DND-41 (cell line): Measurements from ENCODE around the gene RASGRF1.
A peak's percentile ranks its signal among the peaks of the same experiment; 100 is the strongest.

Source experiments
- ATAC-seq: fragments of 200-7000 bp; cut with Tn5 transposase; 3 replicates; pipeline ENCODE4 v1.9.1; 2021; ENCODE audit warnings: low read depth; ENCODE audit not compliant: insufficient read depth
- DNase-seq: peaks from one replicate; pipeline ENCODE4 v3.0.0-alpha.2; 2020
- H2AFZ ChIP-seq: 2 replicates; pipeline ENCODE4 v1.6.0; 2012; ENCODE audit warnings: low read depth, low read length
- H3K27ac ChIP-seq: 2 replicates; pipeline ENCODE4 v1.5.1; 2012; ENCODE audit warnings: low read length, inconsistent platforms
- H3K27me3 ChIP-seq: fragments of 200-600 bp; sonication (generic); 2 replicates; pipeline ENCODE4 v1.6.0; 2012; ENCODE audit warnings: low read length, mild to moderate bottlenecking, inconsistent platforms; ENCODE audit not compliant: insufficient read depth, poor library complexity
- H3K36me3 ChIP-seq: 2 replicates; pipeline ENCODE4 v1.5.1; 2012; ENCODE audit warnings: low read length, inconsistent platforms; ENCODE audit not compliant: insufficient read depth
- H3K4me1 ChIP-seq: 2 replicates; pipeline ENCODE4 v1.5.1; 2012; ENCODE audit warnings: mild to moderate bottlenecking, low read length; ENCODE audit not compliant: insufficient read depth
- H3K4me2 ChIP-seq: 2 replicates; pipeline ENCODE4 v1.6.0; 2012; ENCODE audit warnings: mild to moderate bottlenecking, moderate library complexity, low read length, inconsistent platforms; ENCODE audit not compliant: insufficient read depth
- H3K4me3 ChIP-seq, 2 experiments: fragments of 200-600 bp in 1 of 2; shearing (Covaris generic) in 1 of 2; 2 replicates each; pipeline ENCODE4 v1.5.1; 2012 to 2016; ENCODE audit warnings: inconsistent platforms in 2 of 2, low read length in 2 of 2, mild to moderate bottlenecking in 2 of 2, low read depth in 1 of 2, moderate library complexity in 1 of 2
- H3K79me2 ChIP-seq: 2 replicates; pipeline ENCODE4 v1.6.0; 2012; ENCODE audit warnings: low read length, inconsistent platforms; ENCODE audit not compliant: insufficient read depth
- H3K9ac ChIP-seq: 2 replicates; pipeline ENCODE4 v1.6.0; 2012; ENCODE audit warnings: low read depth, mild to moderate bottlenecking, inconsistent platforms, low read length, moderate library complexity
- H3K9me3 ChIP-seq: 2 replicates; pipeline ENCODE4 v1.5.1; 2012; ENCODE audit warnings: low read length, moderate library complexity, mild to moderate bottlenecking, inconsistent platforms; ENCODE audit not compliant: insufficient read depth, severe bottlenecking
- H4K20me1 ChIP-seq: 2 replicates; pipeline ENCODE4 v1.6.0; 2012; ENCODE audit warnings: low read length; ENCODE audit not compliant: insufficient read depth
- EZH2 ChIP-seq: IDR thresholded peaks from 3 replicates; pipeline ENCODE4 v1.6.1; 2012; ENCODE audit warnings: borderline replicate concordance, low read depth, mild to moderate bottlenecking, moderate library complexity, low read length, inconsistent platforms; ENCODE audit not compliant: severe bottlenecking
- TF ChIP-seq, protein P1 (sequence below): IDR thresholded peaks from 2 replicates; pipeline ENCODE4 v1.5.1; 2012; ENCODE audit warnings: borderline replicate concordance, low read length, moderate library complexity, mild to moderate bottlenecking; ENCODE audit not compliant: poor library complexity, severe bottlenecking; ENCODE audit errors: extremely low read depth

RASGRF1 gene

DNA sequence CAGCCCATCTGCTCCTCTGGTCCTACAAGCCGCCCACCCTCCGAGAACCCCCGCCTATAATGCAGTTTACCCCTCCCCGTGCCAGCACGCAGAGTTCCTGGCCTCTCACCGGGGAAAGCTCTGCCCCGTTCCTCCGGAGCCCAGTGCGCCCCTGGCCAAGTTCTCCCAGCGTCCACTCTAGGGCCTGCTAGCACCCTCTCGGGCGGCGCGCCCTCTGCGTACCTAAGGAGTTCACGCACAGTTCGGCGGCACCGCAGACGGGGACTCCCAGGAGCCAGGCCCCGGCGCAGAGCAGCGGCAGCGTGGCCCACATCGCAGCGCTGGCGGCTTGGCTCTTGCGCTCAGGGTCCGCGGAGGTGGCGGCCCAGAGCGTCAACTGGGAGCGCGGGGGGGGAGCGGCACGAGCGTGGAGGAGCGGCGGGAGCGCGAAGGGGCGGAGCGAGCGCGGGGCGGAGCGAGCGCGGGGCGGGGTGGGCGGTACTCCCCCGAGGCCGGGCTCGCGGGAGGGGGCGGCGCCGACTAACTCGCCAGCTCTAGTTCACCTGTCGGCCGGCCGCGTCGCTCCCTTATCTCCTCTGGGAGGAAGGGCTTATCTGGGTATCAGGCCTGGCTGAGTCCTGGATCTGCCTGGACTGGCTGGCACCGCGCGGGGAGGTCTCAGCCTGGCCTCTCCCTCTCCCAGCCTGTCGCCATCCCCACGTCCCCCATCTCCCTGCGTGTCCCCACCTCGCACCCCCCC is 145.7 kb downstream of the RASGRF1 start, which contains the start of gene CTSH:
TSS of gene CTSH (minus strand) at position 378 of the 739 bp plus-strand sequence. CDS start at position 313, 65 bp downstream.
- H3K79me2 ChIP-seq = no peaks in the 10 kb centered on the region
- no peaks in the 10 kb centered on the region for H3K9me3 ChIP-seq
- ATAC-seq (peak; percentile 80), DNase-seq (peak; percentile 72)
- TF ChIP-seq, protein P1, sequence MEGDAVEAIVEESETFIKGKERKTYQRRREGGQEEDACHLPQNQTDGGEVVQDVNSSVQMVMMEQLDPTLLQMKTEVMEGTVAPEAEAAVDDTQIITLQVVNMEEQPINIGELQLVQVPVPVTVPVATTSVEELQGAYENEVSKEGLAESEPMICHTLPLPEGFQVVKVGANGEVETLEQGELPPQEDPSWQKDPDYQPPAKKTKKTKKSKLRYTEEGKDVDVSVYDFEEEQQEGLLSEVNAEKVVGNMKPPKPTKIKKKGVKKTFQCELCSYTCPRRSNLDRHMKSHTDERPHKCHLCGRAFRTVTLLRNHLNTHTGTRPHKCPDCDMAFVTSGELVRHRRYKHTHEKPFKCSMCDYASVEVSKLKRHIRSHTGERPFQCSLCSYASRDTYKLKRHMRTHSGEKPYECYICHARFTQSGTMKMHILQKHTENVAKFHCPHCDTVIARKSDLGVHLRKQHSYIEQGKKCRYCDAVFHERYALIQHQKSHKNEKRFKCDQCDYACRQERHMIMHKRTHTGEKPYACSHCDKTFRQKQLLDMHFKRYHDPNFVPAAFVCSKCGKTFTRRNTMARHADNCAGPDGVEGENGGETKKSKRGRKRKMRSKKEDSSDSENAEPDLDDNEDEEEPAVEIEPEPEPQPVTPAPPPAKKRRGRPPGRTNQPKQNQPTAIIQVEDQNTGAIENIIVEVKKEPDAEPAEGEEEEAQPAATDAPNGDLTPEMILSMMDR = no peak
- TF ChIP-seq EZH2 = no peak
- H3K27me3 ChIP-seq = no peaks in the 10 kb centered on the region
- 0 out of 2 replicates have a peak within 1 kb of the TSS, but pooled peaks have one; percentile 16 for H2AFZ ChIP-seq
- H3K4me3 ChIP-seq = peak within 1 kb of the TSS in 1 of 2 experiments; percentile 41; a peak in 2 of 4 replicates
- H3K4me1 ChIP-seq = peaks cover 7% of the 10 kb centered on the region; the same call in 1 of the 2 replicates
- no peaks in the 10 kb centered on the region for H3K36me3 ChIP-seq
- peak within 1 kb of the TSS; percentile 38 for H3K9ac ChIP-seq
- peak within 1 kb of the TSS; percentile 55 for H3K4me2 ChIP-seq
- H4K20me1 ChIP-seq = no peaks in the 10 kb centered on the region
- H3K27ac ChIP-seq = no peak within 1 kb of the TSS

DNA sequence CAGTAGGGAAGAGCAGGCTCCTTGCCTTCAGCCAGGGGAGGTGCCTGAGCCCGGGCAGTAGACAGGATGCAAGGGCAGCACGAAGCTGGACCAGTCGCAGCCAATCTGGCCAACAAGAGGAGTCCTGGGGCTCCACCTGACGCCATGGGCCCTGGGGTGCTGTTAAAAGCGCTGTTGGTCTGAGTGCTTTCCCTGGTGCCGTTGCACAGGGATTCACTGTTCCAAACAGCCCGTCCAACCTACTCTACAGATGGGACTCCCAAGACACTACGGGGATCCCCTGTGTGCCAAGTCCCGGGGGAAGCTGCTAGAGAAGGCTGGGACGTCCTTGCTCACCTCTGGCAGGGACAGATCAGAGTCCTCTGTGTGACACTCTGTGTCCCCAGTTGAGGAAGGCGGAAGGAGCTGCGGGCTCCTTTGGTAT is 146.4 kb downstream of the RASGRF1 start:
- Histone ChIP-seq H4K20me1 (no peaks in the 10 kb centered on the region), H3K9ac (peak overlapping the region; percentile 38; the same call in 1 of the 2 replicates), H3K4me1 (peaks cover 7% of the 10 kb centered on the region; the same call in 1 of the 2 replicates), H3K27ac (no peak overlapping the region), H3K4me2 (peak overlapping the region; percentile 55), H3K9me3 (no peaks in the 10 kb centered on the region), H3K27me3 (no peaks in the 10 kb centered on the region), H3K36me3 (no peaks in the 10 kb centered on the region), H3K79me2 (no peaks in the 10 kb centered on the region), H2AFZ (no peak overlapping the region), H3K4me3 (peak overlapping the region in 1 of 2 experiments; percentile 41; a peak in 2 of 4 replicates)
- ATAC-seq (peak; percentile 25; the same call in 1 of the 3 replicates), DNase-seq (no peak)
- TF ChIP-seq EZH2 = no peak
- TF ChIP-seq, protein P1 = no peak

DNA sequence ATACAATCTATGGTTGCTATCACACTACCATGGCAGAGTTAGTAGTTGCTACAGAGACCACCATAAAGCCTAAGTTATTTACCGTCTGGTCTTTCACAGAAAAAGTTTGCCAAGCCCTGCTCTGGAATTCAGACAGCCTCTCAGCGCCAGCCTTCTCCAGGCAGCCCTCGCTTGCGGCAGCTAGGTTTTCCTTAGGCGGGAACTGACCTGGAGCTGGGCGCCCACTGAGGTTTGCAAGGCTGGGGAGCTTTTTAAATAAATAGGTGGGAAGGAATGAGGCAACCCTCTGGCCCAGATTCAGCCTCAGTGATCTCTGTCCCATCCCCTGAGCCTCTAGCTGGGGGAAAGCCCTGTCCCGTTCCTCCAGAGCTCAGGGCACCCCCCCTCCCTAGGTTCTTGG is 146.9 kb downstream of the RASGRF1 start:
- Histone ChIP-seq H3K4me3 (no peak overlapping the region), H3K27ac (no peak overlapping the region), H2AFZ (no peak overlapping the region), H3K9me3 (no peaks in the 10 kb centered on the region), H3K79me2 (no peaks in the 10 kb centered on the region), H3K36me3 (no peaks in the 10 kb centered on the region), H3K4me2 (no peak overlapping the region), H3K4me1 (peaks cover 7% of the 10 kb centered on the region; the same call in 1 of the 2 replicates), H4K20me1 (no peaks in the 10 kb centered on the region), H3K9ac (no peak overlapping the region), H3K27me3 (no peaks in the 10 kb centered on the region)
- ATAC-seq (0 out of 3 replicates have a peak, but pooled peaks have one; percentile 16), DNase-seq (no peak)
- TF ChIP-seq EZH2 = no peak
- TF ChIP-seq, protein P1 = no peak
